Measurements from ENCODE around the gene PWWP2A.
"Not testable (repeated sequence)": the region's sequence is repeated elsewhere in the genome, so short reads cannot be mapped to it uniquely, and the experiment has no call there.

GRCh38 chr5:160069120-160069519 lies 50.1 kb downstream of the PWWP2A start:
- not testable (repeated sequence) for TF ChIP-seq CREB1 (CRISPR knock-in tag; IDR thresholded peaks at IDR 0.05; ENCODE audit: low read depth); CTCF (conservative IDR thresholded peaks at IDR 0.05; ENCODE audit: low read depth in 2 of 2)
